ENCODE measurements around the gene HORMAD2.
"Not testable (repeated sequence)": the region's sequence is repeated elsewhere in the genome, so short reads cannot be mapped to it uniquely, and the experiment has no call there.

Gene HORMAD2

DNA sequence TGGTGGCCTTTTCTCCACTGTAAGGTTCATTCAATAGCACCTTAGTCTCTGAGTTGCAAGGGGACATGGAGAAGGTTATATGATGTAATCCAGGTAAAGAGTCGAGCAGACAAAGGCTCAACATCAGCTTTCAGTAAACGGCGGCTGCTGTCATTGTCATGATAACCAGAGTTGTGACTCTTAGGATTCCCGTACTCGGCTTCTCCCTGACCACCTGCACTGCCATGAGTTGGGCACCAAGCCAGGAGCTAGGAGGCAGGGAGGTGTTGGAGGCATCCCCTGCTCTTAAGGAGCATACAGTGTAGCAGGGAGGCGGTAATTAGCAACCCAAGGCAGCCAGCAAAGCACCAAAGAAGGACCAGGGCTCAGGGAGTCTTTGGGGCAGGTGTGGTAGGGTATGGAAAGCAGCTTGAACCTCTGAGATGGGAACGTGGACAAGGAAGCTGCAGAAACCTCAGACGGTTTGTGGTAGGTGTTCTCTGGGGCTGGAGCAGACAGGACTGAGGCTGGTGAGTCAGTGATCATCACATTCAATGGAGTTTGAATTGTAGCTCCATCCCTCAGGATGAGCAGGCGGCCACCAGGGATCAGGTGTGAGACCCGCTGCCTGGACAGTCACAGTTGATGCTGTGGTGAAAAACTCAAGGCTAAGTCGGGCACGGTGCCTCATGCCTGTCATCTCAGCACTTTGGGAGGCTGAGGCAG lies 134.6 kb downstream of the HORMAD2 start:
- peak in 2 of 3 experiments; percentile 15 to 32 for DNase-seq

DNA sequence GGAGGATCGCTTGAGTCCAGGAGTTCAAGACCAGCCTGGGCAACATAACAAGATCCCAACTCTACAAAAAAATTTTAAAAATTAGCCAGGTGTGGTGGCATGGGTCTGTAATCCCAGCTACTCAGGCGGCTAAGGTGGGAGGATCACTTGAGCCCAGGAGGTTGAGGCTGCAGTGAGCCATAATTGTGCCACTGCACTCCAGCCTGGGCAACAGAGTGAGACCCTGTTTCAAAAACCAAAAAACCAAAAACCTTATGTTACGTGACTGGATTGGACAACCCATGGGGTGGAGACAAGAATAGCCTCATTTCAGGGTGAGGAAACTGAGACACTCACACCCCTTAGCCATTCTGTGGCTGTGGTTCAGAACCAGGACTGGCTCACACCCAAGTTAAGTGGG lies 136.0 kb downstream of the HORMAD2 start:
- not testable (repeated sequence) for DNase-seq

DNA sequence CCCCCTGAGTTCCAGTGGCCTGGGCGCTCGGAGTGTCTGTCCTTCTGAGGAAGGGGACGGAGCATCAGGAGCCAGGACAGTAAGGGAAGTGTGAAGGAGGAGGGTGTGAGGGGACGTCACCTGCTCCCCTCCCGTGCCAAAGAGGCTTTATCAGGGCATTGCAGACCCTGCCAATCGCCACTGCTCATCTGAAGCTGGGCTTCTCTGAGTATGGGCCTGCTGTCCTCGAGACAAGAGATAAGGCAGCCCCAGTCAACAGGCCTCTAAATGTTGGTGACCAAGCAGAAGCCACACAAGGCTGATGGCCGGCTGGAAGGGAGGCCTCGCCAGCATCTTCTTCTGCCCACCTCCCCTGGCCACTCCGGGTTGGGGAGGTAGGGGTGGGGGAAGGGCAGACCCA lies 136.4 kb downstream of the HORMAD2 start:
- no peak for DNase-seq

DNA sequence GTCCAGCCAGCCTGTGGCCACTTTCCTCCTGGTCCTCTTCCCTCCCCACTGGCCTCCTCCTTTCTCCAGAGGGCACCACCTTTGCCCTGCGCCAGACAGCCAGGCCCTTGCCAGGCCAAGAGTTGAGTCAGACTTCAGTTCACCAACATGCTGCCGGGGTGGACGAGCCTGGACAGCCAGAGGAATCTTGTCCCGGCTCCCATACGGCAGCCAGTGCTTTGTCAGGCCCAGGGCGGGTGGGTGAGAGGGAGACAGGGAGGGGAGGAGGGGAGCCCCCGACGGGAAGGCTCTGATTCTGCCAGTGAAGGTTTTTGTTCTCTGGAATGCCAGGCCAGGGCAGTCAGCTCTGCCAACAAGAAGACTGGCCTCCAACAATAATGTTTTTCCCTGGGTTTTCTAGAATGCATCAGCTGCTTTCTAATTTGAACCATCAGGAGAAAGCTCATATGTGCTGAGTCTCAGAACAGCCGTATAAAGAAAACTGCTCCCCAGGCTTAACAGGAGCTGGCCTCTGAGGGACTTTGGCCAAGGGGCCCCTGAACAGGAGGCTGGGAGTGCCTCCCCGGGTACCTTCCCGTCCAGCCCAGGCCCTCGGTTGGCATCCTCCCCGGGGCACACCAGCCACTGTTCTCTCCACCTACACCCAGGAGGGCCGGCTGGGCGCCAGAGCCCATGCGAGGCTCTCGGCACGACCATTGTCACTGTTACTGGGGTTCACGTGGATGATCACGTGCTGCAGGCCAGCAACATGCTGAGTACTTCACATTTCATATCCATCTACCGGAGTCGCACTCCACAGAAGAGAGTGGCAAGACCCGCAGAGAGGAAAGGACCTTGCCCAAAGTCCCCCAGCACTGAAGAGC lies 137.7 kb downstream of the HORMAD2 start:
- DNase-seq: no peak

DNA sequence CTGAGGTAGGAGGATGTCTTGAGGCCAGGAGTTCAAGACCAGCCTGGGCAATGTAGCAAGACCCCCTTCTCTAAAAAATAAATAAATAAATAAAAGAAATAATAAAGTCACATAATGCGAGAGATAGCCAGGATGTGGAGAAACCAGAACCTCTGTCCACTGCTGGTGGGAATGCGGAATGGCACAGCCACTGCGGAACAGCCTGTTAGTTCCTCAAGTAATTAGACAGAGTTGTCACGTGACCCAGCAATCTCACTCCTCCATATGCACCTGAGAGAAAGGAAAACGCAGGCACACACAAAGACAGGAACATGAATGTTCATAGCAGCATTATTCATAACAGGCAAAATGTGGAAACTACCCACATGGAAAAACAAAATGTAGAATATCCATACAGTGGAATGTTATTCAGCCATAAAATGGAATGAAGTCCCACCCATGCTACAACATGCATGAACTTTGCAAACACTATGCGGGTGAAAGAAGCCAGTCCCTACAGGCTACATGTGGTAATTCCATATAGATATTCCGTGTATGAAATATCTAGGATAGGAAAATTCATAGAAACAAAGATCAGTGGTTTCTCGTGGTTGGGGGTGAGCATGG lies 138.9 kb downstream of the HORMAD2 start:
- no peak for DNase-seq

DNA sequence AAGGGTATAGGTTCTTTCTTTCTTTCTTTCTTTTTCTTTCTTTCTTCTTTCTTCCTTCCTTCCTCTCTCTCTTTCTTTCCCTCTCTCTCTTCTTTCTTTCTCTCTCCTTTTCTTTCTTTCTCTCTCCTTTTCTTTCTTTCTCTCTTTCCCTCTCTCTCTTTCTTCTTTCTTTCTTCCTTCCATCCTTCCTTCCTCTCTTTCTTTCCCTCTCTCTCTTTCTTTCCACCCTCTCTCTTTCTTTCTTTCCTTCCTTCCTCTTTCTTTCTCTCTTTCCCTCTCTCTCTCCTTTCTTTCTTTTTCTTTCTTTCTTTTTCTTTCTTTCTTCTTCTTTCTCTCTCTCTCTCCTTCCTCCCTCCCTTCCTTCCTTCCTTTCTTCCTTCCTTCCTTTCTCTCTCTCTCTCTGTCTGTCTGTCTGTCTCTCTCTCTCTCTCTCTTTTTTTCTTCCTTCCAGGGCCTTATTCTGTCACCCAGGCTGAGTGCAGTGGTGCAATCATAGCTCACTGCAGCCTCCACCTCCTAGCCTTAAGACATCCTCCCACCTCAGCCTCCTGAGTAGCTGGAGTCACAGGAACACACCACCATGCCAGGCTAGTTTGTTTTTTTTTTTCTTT lies 139.5 kb downstream of the HORMAD2 start:
- DNase-seq: no peak

DNA sequence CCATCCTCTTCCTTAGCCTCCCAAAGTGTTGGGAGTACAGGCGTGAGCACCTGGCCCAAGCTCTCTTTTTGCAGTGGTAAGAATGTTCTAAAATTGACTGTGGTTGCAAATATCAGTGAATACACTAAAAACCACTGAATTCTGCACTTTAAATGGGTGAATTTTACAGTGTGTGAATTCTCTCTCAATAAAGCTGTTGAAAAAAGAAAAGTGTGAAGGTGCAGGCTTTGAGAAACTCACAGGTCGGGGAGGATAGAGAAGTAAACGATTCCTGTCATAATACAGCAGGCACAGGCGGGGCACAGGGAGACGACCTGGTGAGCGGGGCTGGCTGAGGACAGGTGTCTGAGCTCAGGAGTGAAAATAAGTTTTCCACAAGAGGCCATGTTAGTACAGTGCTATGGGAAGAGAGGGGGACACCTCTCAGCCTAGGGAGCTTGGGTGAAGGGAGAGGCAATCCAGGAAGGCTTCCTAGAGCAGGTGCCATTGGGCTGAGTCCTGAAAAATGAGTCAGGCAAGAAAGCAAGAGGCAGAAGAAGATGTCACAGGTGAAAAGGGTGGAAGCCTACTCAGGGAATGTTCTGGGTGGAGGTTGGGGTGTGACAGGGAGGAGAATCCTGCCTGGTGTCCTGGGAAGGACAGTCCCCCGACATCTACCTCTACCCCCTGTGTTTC lies 140.2 kb downstream of the HORMAD2 start:
- DNase-seq: no peak

DNA sequence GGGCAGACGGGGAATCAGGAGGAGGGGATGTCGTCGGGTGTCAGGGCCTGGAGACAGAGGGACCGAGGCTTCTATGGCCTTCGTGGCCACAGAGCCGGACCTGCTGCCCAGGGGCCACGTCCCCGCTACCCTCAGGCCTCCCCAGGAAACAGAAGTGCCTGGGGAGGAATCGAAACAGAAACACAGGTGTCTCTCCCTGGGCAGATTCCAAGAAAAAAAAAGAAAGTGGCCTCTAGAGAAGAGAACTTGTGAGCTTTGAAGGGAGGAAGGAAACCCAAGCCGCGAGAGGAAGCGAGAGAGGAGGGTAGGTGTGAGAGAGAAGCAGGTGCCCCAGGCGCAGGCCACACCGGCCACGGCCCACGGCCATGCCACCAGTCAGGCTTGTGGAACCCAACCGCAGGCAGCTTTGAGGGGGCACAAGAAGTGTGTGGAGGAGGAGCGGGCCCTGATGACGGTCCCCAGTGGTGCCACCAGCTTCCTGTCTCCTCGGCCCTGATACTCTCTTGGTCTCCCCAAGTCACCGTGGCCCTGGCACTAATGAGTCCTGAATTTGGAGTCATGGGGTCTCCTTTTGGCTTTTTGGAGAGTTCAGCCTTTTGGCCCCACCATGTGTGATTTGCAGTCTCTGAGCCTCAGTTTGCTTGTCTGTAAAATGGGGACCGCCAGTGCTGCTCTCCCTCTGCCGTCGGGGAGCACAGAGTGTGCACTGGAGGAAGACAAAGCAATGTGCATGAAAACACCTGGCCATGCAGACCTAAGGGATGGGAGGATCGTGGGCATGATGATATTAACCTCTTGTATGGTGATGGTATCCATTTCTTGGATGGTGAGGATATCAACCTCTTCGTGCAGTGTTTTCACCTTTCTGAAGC lies 141.1 kb downstream of the HORMAD2 start:
- no peak for DNase-seq

DNA sequence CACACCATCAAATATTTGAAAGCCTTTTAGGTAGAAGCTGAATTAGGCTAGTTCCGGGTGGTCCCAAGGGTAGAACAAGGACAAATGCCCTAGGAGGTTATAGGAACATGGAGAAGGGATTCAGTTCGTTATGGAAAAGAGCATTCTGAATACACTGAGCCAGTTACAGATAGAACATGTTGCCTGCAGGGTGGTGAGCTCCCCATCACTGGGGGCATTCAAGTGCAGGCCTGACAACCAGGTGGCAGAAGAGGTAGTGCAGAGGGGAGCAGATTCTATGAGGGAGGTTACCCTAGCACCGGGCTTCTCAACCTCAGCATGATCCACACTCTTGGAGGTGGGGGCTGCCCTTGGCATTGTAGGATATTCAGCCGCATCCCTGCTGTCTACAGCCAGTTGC lies 142.1 kb downstream of the HORMAD2 start:
- DNase-seq: no peak

DNA sequence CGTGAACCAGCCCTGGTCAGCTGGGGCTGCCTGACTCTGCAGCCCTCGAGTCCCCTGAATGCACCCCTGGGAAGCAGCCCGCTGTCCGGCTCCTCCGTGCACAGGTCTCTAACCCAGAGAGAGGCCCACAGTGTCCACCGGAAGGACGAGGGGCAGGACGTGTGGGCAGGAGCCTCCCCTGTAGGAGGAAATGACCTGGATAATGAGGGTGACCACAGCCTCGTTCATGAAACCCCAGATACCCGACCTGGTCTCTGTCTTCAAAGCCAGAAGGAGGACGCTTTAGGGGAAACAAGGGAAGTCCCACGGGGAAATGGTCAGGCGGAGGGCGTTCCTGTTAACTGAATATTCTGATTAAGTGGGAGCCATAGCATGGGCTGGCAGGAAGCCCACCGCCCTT lies 143.0 kb downstream of the HORMAD2 start:
- DNase-seq: no peak

DNA sequence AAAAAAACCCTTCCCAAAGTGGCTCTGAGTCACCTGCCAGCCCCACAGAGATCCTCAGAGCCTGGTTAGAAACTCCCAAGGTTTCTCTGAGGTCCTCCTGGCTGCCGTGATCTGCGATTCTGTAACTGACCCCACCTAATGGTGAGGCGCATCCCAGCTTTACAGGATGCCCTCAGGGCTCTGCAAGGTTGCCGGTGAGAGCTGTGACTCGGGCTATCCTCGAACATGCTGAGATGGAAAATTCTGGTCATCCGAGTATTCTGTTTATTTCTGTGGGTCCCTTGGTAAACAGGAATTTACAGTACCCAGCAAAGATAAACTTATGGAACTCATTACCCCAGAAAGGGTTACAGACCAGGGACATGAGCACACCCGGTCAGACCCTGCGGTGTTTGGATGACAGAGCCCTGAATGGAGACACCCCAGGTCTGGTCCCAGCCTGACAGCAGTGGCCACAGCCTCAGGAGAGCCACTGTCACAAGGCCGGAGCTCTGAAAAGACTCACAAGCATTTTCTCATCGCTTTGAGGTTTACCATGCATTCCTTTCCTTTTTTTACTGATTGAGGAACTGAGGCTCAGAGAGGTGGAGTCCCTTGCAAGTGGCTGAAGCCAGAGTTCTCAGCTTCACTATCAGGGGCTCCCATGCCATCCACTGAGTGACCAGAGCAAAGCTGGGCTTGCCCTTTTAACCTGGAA lies 144.0 kb downstream of the HORMAD2 start:
- DNase-seq: peak in 1 of 3 experiments; percentile 1

DNA sequence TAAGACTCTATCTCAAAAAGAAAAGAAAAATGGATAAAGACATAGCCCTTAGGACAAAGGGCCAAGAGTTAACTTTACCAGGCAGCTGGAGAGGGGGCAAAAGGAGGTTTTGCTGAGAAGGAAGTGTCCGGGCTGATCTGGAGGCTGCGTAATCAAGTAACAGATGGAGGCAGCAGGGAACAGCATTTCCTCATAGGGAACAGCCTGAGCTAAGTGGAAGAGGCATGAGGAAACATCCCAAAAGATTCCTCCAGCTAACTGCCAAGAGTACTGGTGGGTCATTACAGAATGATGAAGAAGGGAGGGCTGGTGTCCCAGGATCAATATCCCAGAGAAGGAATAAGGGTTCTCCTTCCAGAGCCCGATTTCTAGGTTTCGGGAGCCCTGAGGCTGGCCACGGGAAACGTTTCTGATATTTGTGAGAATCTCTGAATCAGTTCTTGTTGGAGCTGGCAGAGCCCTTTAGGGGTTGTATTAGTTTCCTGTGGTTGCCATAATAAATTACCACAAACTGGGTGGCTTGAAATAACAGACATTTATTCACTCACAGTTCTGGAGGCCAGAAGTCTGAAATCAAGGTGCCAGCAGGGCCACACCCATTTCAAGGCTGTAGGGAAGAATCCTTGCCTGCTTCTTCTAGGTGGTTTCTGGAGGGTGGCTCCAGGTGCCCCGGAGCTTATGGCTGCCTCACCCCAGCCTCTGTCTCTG lies 145.1 kb downstream of the HORMAD2 start:
- no peak for DNase-seq

DNA sequence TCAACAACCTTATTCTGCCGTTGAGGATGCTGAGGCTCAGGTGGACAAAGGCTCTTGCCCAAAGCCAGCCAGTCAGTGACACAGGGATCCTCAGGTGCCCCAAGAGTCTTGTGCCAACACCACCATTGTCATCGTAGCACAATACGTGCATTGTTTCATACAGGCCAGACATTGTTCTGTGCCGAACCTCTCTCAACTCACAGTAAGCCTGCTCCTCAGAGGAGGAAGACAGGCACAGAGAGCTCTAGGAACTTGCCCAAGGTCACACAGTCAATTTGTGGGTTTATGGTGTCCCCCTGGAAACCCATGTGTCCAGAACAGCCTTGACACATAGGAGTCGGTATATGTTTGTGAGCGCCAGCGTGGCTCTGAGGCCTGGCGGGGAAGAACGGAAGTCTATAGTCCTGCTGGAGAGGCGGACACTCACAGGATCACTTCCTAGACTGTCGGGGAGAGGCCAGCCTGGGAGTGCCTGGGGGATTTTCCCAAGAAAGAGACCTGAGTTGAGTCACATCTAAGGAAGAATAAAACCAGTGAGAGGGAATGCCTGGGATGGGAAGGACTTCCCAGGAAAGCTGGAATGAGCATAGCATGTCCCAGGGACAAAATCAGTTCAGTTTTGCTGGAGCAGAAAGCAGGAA lies 146.0 kb downstream of the HORMAD2 start:
- DNase-seq: no peak
